GM18526 (cell line): ENCODE results near the gene REC8.

Experiments used
- POLR2A ChIP-seq: IDR thresholded peaks from 3 replicates; pipeline ENCODE4 v1.6.1; 2011; ENCODE audit not compliant: insufficient read length; ENCODE audit errors: extremely low read depth

REC8 gene

DNA sequence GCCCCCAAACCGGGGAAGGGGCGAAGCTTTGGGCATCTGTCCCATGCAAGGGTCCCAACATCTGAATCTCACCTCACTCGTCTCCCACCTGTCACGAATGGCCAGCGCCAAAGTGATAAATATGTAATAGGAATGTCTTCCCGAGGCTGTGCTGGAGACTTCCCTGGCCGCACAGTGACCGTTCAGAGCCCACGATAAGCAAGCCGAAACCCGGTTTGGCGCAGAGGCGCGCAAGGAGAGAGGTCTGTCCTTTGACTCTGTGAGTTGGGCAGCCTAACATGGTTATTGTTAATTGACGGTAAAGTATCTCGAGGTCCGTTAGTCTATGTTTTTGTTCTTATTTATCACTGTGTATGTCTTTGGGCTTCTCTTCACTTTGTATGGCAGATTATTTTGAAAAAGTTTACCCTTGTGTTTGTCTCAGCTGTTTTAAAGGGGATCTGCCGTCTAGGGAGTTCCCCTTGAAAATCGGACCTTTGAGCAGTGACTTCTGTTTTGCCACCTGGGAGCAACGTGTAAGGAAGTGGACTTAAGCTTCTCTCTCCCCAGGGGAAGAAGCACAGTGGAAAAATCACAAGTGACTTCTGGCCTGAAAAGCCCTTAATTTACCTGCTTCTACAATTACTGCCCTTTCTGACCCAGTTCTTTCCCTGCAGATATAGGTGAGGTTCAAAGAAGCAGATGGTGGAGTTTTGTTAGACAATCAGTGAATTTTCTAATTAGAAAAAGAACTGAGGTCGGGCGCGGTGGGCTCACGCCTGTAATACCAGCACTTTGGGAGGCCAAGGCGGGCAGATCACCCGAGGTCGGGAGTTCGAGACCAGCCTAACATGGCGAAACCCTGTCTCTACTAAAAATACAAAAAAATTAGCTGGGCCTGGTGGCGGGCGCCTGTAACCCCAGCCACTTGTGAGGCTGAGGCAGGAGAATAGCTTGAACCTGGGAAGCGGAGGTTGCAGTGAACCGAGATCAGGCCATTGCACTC is 24.5 kb downstream of the REC8 start:
- TF ChIP-seq POLR2A, result no peak

DNA sequence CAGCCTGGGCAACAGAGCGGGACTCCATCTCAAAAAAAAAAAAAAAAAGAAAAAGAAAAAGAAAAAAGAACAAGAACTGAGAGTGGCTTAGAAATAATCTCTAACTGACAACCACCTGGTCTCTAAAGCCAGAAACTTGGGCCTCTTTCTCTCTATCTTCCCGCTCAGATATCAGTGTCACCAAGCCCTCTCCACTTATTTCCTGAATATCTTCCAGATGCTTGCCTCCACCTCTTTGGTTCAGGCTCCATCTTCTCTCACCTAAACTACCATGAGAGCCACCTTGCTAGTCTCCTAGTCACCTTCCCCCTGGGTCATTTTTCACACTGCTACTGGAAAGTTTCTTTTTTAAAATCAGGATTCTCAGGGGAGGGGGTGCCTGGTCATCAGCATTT is 25.2 kb downstream of the REC8 start:
- no peak for TF ChIP-seq POLR2A

DNA sequence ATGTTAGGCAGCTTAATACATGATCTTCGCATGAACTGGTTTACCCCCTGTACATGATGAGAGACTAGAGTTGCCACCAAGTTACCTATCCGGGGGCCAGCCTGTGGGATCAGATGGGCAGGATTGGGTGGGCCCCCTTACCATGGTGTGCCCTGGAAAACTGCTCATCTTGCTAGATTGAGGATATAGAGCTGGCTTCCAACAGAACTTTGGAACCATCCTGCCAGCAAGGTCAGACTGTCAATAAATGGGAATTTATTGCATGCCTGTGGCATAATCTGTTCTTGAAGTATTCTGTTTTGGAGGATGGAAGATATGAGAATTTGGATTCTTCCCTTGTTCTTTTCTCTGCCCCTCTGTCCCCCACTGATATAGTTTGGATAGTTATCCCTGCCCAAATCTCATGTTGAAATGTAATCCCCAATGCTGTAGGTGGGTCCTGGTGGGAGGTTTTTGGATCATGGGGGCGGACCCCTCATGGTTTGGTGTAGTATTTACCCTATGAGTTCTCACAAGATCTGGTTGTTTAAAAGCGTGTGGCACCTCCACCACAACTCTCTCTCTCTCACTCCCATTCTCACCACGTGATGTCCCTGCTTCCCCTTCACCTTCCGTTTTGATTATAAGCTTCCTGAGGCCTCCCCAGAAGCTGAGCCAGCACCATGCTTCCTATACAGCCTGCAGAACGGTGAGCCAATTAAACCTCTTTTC is 27.1 kb downstream of the REC8 start:
- no peak for TF ChIP-seq POLR2A

DNA sequence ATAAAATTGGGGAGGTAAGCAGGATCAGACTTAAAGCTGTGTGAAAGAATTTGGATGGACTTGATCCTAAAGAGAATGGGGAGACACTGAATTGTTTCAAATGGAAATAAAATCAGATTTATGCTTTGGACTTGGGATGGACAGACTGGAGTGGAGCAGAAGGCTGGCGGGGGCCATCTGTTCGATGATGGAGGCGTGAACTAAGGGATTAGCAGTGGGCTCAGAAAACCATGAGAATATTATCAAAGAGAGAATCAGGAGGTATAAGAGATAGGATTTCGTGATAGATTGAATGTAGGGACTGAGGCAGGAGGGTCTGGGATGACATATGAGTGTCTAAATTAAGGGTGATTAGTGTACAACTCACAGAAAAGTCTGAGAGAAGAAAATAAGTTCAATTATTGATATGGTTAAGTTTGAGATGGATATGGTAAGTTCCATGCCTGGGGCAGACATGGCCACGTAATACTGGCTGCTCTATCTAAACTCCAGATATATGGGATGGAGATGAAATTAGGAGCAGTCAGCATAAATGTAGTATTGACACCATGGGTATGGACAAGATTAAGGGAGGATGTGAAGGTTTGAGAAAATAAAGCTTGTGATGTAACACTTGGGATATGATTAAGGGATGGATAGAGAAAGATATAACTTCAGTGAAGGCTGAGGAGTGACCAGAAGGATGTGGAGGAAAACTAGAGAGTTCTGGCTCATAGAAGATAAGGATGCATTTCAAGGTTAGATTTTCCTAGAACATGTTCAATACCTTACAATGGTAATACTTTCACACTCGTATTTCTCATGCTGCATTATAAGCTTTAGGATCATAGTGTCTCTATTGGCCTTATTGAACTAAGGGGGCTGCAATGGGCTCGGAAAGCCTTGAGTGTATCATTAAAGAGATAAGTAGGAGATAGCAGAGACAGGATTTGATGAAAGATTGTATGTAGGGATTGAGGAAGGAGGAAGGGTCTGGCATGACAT is 32.6 kb downstream of the REC8 start:
- no peak for TF ChIP-seq POLR2A

DNA sequence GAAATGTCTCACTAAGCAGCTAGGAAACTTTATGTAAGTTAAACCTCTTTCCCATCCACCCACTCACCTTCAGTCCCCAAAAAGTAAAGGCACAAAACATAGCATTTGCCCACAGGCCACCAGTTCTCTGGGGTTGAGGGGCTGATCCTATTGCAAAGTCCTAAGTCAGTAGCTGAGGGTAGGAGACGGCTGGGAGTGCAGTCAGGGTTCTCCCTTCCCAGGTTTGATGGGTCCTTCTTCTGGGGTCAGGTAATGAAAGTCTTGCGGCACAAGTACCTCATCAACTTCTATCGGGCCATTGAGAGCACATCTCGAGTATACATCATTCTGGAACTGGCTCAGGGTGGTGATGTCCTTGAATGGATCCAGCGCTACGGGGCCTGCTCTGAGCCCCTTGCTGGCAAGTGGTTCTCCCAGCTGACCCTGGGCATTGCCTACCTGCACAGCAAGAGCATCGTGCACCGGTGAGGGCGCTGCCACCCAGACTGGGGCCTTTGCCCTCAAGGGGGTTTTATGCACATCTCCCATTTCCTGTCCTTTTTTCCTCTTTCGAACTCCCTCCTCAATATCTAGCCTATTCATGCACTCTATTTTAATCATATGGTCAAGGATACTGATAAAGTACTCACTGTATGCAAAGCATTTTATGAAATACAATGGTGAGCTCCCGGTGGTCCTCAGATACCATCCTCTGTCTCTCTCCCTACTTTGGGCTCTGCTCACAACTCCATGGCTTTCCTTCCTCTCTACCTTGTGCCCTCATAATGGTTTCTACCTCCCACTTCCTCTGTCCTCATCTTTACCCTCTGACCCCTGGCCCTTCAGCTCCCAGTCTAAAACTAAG is 34.6 kb downstream of the REC8 start:
- TF ChIP-seq POLR2A, result no peak

DNA sequence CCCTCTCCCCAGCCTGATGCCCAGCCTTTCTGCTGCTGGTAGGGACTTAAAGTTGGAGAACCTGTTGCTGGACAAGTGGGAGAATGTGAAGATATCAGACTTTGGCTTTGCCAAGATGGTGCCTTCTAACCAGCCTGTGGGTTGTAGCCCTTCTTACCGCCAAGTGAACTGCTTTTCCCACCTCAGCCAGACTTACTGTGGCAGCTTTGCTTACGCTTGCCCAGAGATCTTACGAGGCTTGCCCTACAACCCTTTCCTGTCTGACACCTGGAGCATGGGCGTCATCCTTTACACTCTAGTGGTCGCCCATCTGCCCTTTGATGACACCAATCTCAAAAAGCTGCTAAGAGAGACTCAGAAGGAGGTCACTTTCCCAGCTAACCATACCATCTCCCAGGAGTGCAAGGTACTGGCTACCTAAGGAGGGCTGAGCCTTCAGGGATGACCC is 35.2 kb downstream of the REC8 start:
- no peak for TF ChIP-seq POLR2A

DNA sequence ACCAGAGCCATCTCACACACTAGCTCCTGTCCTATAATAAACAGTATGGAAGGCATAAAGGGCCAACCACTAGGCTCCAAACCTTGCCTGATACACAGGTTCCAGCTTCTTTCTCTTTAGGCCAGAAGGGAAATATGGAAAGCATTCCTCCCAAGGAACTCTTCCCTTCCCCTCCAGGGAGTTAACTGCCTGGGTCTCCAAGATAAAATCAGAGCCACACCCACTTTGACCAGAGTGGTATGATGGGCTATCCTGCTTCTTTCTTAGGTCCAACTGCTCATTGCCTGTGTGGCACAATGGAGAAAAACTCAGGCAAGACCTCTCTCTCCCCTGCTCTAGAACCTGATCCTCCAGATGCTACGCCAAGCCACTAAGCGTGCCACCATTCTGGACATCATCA is 35.7 kb downstream of the REC8 start:
- TF ChIP-seq POLR2A, result no peak

DNA sequence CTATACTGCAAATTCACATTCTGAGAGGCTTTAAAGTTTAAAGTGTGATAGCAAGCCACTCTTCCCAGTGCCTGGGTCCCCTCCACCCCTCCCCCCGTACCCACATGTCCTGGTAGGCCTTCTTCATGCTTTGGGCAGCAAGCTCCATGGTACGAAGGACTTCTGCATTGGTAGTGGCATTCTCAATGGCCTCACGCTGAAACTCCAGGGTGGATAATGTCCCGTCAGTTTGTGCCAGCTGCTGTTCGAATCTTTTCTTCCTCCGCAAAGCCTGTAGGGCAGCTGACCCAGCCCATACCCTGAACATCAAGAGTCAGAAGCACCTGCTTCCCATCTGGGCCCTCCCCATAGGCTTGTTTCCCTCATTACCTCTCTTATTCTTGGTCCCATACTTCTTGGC is 39.4 kb downstream of the REC8 start:
- no peak for TF ChIP-seq POLR2A

DNA sequence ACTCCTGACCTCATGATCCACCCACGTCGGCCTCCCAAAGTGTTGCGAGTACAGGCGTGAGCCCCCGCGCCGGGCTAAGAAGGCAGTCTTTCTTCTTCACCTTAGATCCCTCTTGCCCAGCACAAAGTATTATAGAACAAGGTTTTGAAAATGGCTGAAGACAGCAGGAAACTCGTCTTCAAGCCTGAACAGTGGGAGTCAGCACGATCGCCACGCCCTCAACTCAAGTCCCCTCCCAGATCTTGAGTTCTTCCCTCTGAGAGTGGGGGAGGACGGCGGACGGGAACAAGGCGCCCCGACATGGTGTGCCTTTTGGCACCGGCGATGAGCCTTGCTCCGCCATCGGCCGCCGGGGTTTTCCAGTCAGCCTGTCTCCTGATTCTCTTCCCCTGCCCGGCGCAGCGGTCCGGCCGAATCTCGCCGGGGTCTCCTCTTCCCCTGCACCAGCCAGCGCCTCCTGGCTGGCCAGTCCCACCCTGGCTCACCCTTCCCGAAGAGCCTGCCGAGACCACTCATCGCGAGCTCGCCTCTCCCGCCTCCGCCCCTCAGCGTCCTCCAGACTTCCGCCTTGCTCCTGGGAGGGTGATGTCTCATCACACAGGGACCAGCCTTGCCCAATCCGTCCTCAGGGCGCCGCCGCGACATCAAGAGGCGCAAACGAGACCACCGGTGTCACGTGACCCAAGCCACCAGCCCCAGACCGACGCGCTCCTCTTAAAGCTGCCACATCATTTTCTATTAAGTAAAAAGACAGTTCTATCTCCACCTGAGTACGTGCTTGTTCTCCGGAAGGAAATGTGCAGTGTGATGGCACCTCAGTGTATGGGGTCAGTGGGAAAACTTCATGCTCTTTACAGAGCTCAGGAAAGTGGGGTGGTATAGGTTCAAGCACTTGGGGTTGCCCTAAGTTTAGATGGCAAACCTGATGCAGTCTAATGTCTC is 41.3 kb downstream of the REC8 start, which contains the start of gene CHMP4A:
TSS of gene CHMP4A (minus strand) at position 565 of the 942 bp plus-strand sequence. CDS start at position 516, 49 bp downstream.
- peak; percentile 81 for TF ChIP-seq POLR2A

DNA sequence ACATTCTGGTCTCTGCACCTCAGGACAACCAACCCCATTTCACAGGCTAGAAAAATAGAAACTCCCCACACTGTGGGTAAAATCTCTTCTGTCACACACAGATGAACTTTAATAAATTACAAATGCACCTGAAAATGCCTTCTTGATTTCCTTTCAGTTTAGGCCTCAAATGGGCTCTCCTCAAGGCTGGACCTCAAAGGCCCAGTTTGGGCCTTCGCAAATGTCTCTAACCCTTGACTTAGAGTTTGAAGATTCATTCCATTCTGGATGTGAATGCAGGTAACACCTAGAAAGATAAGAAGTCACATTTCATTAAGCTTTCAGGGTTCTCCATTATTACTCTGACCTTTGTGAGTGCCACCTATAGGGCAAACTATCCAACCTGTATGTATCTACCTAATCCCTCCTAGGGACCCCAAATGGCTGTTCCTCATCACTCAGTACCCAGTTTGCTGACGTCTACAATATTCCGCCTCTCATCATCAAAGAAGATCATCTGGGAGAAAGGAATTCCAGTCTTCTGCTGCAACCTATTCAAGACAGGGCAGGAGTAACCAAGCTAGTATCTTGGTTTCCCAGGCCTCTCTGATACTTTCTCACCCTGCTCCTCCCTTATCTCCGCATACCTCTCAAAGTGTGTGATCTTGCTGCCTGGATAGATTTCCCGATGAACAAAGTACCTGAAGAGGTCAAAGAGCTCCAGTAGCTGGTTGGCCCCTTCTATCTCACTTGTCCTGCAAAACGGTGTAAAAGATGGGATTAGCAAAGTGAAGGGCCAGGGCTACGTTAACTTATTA is 42.2 kb downstream of the REC8 start:
- TF ChIP-seq POLR2A, result no peak

DNA sequence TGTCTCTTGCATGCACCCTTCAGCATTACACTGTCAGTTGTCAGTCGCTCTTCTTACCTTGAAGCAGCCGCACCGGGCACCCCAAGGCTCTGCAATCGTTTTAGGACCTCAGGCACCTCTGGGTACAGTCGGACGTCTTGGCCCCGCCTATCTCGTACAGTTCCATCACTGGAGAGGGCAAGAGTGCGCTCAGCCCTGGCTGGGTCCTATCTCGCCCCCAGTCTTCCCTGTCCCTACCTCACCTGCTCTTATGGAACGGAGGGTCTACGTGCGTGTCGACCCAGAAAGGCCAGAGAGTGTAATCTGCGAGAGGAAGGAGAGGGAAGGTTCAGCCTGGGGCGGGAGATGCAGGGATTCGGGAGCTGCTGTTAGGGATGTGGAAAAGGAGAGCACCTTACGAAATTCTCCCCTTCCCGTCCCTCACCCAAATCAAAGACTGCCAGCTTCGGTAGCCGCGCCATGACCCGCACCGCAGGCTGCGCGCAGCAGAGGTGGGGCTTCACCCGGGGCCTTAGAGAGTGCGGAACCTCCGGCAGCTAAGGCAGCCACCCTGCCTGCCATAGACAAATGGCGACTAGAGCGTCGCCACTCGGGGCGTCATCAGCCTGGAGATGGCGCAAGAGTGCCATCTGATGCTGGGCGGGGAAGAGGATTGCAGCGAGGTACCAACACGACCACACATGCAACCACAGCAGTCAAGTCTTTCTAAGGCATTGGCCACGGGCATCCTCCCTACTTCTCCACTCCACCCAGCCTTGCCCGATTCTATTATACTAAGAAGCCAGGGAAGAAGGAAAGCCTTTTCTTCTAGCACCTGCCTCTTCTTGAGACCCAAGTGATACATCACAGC is 43.8 kb downstream of the REC8 start, which contains the start of gene MDP1:
TSS of gene MDP1 (minus strand) at position 572 of the 850 bp plus-strand sequence. CDS start at position 461, 111 bp downstream.
- TF ChIP-seq POLR2A, result peak; percentile 73
